ENCODE data around the gene HDLBP. TPM values are rescaled to one million over a fixed set of nuclear protein-coding genes. Genes with fewer than 3 reads are reported as not detected.

The HDLBP gene
- total RNA-seq, 1 experiment from 2014 or later, result 908 TPM

GRCh38 chr2:241270531-241270930 lies 44.9 kb downstream of the HDLBP start:
- Histone ChIP-seq H3K79me2 (ENCODE audit: low read depth) (peaks cover 72% of the 10 kb centered on the region), H3K27ac (no peak overlapping the region), H4K20me1 (ENCODE audit: insufficient read depth) (peaks cover 79% of the 10 kb centered on the region), H3K4me1 (replicated peaks; ENCODE audit: insufficient read depth) (peaks cover 31% of the 10 kb centered on the region), H3K36me3 (ENCODE audit: low read depth) (peaks cover 29% of the 10 kb centered on the region), H3K4me3 (peak overlapping the region; percentile 65; the same call in 1 of the 2 replicates), H3K27me3 (ENCODE audit: insufficient read depth, low read depth) (no peaks in the 10 kb centered on the region), H3K9me3 (ENCODE audit: insufficient read depth, low read depth) (no peaks in the 10 kb centered on the region), H3K4me2 (peak overlapping the region; percentile 81), H2AFZ (no peak overlapping the region), H3F3A (ENCODE audit: insufficient read depth, low read depth) (peaks cover 36% of the 10 kb centered on the region; the same call in 1 of the 2 replicates), H3K9me2 (ENCODE audit: insufficient read depth) (no peaks in the 10 kb centered on the region)
- intact Hi-C loops (cut with micrococcal nuclease; ENCODE audit: unreplicated experiment), result loop anchor here (10.0 kb wide), 1 partner anchor 364 kb away; the partner anchor contains the start of genes ATG4B and THAP4
- TF ChIP-seq CTCF (conservative IDR thresholded peaks at IDR 0.05) (no peak), EZH2 (IDR thresholded peaks at IDR 0.05; ENCODE audit: low read depth) (no peak)
- POLR2A ChIA-PET (ENCODE audit: unreplicated experiment), result no interaction called here
- no peak for DNase-seq
- CTCF ChIA-PET, result no interaction called here
- BruUV-seq (replicated peaks), result no TSS peak

- H4K20me1 ChIP-seq (ENCODE audit: insufficient read depth), result peaks cover 76% of the 10 kb centered on the region
Observed at GRCh38 chr2:241269707-241270520, 45.6 kb downstream of the HDLBP start.

More at GRCh38 chr2:241269707-241270520, 45.6 kb downstream of the HDLBP start:
- H3K36me3 ChIP-seq (ENCODE audit: low read depth), result peaks cover 33% of the 10 kb centered on the region
- H3K9me3 ChIP-seq (ENCODE audit: insufficient read depth, low read depth), result no peaks in the 10 kb centered on the region
- intact Hi-C loops (cut with micrococcal nuclease; ENCODE audit: unreplicated experiment), result loop anchor here (10.0 kb wide), 1 partner anchor 365 kb away; the partner anchor contains the start of genes ATG4B and THAP4
- H3K4me2 ChIP-seq, result peak overlapping the region; percentile 81
- peaks cover 32% of the 10 kb centered on the region; the same call in 1 of the 2 replicates for H3F3A ChIP-seq (ENCODE audit: insufficient read depth, low read depth)
- H3K9me2 ChIP-seq (ENCODE audit: insufficient read depth), result no peaks in the 10 kb centered on the region
- ChIA-PET POLR2A (ENCODE audit: unreplicated experiment) (interaction anchor here (0.6 kb wide), 2 partner anchors 363 to 432 kb away, joined by 6 read pairs; no protein-coding TSS in a partner anchor), CTCF (no interaction called here)
- H3K4me3 ChIP-seq, result peak overlapping the region; percentile 65; the same call in 1 of the 2 replicates
- H3K4me1 ChIP-seq (replicated peaks; ENCODE audit: insufficient read depth), result peaks cover 31% of the 10 kb centered on the region
- H3K79me2 ChIP-seq (ENCODE audit: low read depth), result peaks cover 65% of the 10 kb centered on the region
- no peak overlapping the region for H3K27ac ChIP-seq
- no peak for DNase-seq
- no peaks in the 10 kb centered on the region for H3K27me3 ChIP-seq (ENCODE audit: insufficient read depth, low read depth)
- no peak for TF ChIP-seq EZH2 (IDR thresholded peaks at IDR 0.05; ENCODE audit: low read depth)
- no peak for TF ChIP-seq CTCF (conservative IDR thresholded peaks at IDR 0.05)
- no TSS peak for BruUV-seq (replicated peaks)
- H2AFZ ChIP-seq, result no peak overlapping the region

Measured in PC-9 (cell line).